ENCODE measurements around the gene PPP2R2C. TPM values are rescaled to one million over a fixed set of nuclear protein-coding genes. Genes with fewer than 3 reads are reported as not detected.

The PPP2R2C gene
- total and polyA plus RNA-seq, 4 donors, result 0.25 to 1.3 (median 0.65) TPM; not detected in 1

GRCh38 chr4:6352031-6352692 is 120.3 kb downstream of the PPP2R2C start:
- H3K27me3 ChIP-seq (ENCODE audit: control insufficient read depth in 1 of 2, insufficient read depth in 2 of 2, low read length in 1 of 2), result no peaks in the 10 kb centered on the region
- ATAC-seq (ENCODE audit: low FRiP score) (no peak), DNase-seq (no peak)
- H3K4me1 ChIP-seq (ENCODE audit: control insufficient read depth in 1 of 2, insufficient read depth in 2 of 2, low read length in 2 of 2), result no peaks in the 10 kb centered on the region
- intact Hi-C loops (cut with DNase I), result no loop called here
- H3K27ac ChIP-seq (ENCODE audit: low read depth in 1 of 2, low read length in 2 of 2), result no peak overlapping the region
- no peaks in the 10 kb centered on the region for H3K36me3 ChIP-seq (ENCODE audit: control insufficient read depth in 1 of 2, insufficient read depth in 2 of 2, low read length in 1 of 2)
- no peaks in the 10 kb centered on the region for H3K9me3 ChIP-seq (ENCODE audit: control insufficient read depth, low read length)
- H3K4me3 ChIP-seq (ENCODE audit: low read length in 2 of 2), result no peak overlapping the region
- 86 to 87% methylated on average over 13 of the region's 13 CpGs for WGBS, 2 donors

DNA sequence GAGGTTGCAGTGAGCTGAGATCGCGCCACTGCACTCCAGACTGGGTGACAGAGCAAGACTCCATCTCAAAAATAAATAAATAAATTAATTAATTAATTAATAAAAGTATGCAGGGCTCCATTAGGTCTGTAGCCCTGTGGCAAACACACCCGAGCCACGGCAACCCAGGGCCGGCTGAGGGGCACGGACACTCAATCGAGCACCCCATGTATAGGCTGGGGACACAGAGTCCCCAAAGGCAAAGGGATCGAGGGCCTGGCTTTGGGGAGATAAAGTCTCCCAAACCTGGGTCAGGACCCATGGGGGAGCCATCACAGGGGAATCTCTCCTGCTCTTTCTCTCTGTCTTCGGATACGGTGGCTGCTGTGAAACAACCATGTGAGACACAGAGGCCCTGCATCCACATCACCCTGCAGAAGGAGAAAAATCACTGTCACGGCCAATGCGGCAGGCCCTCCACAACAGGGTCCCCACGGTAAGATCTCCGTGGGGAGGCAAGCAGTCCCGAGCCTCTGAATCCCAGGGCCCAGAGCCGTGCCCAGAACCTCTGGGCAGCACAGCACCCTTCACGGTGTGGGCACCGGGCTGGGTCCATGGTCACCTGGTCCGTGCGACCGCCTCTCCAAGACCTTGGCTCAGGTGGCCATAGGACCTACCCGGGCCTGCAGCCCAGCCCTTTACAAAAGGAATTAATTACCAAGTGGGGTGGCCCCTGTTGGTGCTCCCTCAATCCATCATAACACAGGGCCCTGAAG is 121.0 kb downstream of the PPP2R2C start:
- no peak overlapping the region for H3K27ac ChIP-seq (ENCODE audit: low read depth in 1 of 2, low read length in 2 of 2)
- ATAC-seq (ENCODE audit: low FRiP score), result no peak
- intact Hi-C loops (cut with DNase I), result no loop called here
- no peaks in the 10 kb centered on the region for H3K9me3 ChIP-seq (ENCODE audit: control insufficient read depth, low read length)
- DNase-seq, result no peak
- H3K4me1 ChIP-seq (ENCODE audit: control insufficient read depth in 1 of 2, insufficient read depth in 2 of 2, low read length in 2 of 2), result no peaks in the 10 kb centered on the region
- H3K4me3 ChIP-seq (ENCODE audit: low read length in 2 of 2), result no peak overlapping the region
- 93 to 96% methylated on average over 21 to 22 of the region's 22 CpGs for WGBS, 2 donors
- H3K27me3 ChIP-seq (ENCODE audit: control insufficient read depth in 1 of 2, insufficient read depth in 2 of 2, low read length in 1 of 2), result no peaks in the 10 kb centered on the region
- no peaks in the 10 kb centered on the region for H3K36me3 ChIP-seq (ENCODE audit: control insufficient read depth in 1 of 2, insufficient read depth in 2 of 2, low read length in 1 of 2)

- Histone ChIP-seq H3K27ac (ENCODE audit: low read depth in 1 of 2, low read length in 2 of 2) (no peak overlapping the region), H3K27me3 (ENCODE audit: control insufficient read depth in 1 of 2, insufficient read depth in 2 of 2, low read length in 1 of 2) (no peaks in the 10 kb centered on the region), H3K4me3 (ENCODE audit: low read length in 2 of 2) (no peak overlapping the region), H3K4me1 (ENCODE audit: control insufficient read depth in 1 of 2, insufficient read depth in 2 of 2, low read length in 2 of 2) (no peaks in the 10 kb centered on the region), H3K9me3 (ENCODE audit: control insufficient read depth, low read length) (no peaks in the 10 kb centered on the region), H3K36me3 (ENCODE audit: control insufficient read depth in 1 of 2, insufficient read depth in 2 of 2, low read length in 1 of 2) (no peaks in the 10 kb centered on the region)
- intact Hi-C loops (cut with DNase I), result no loop called here
- WGBS, 2 donors, result 84 to 87% methylated on average over 8 of the region's 8 CpGs
- DNase-seq (no peak), ATAC-seq (ENCODE audit: low FRiP score) (no peak)
Observed at GRCh38 chr4:6350646-6351045, 121.8 kb downstream of the PPP2R2C start.

- Histone ChIP-seq H3K9me3 (ENCODE audit: control insufficient read depth, low read length) (peaks cover 1% of the 10 kb centered on the region), H3K27me3 (ENCODE audit: control insufficient read depth in 1 of 2, insufficient read depth in 2 of 2, low read length in 1 of 2) (no peaks in the 10 kb centered on the region), H3K36me3 (ENCODE audit: control insufficient read depth in 1 of 2, insufficient read depth in 2 of 2, low read length in 1 of 2) (no peaks in the 10 kb centered on the region), H3K4me3 (ENCODE audit: low read length in 2 of 2) (no peak overlapping the region), H3K27ac (ENCODE audit: low read depth in 1 of 2, low read length in 2 of 2) (no peak overlapping the region), H3K4me1 (ENCODE audit: control insufficient read depth in 1 of 2, insufficient read depth in 2 of 2, low read length in 2 of 2) (no peaks in the 10 kb centered on the region)
- intact Hi-C loops (cut with DNase I), result no loop called here
- no peak for DNase-seq
- WGBS, 2 donors, result 54% methylated on average over 19 of the region's 19 CpGs
- ATAC-seq (ENCODE audit: low FRiP score), result no peak
Observed at GRCh38 chr4:6349896-6350603, 122.4 kb downstream of the PPP2R2C start.

- Histone ChIP-seq H3K4me1 (ENCODE audit: control insufficient read depth in 1 of 2, insufficient read depth in 2 of 2, low read length in 2 of 2) (no peaks in the 10 kb centered on the region), H3K27ac (ENCODE audit: low read depth in 1 of 2, low read length in 2 of 2) (no peak overlapping the region), H3K4me3 (ENCODE audit: low read length in 2 of 2) (no peak overlapping the region), H3K36me3 (ENCODE audit: control insufficient read depth in 1 of 2, insufficient read depth in 2 of 2, low read length in 1 of 2) (no peaks in the 10 kb centered on the region), H3K27me3 (ENCODE audit: control insufficient read depth in 1 of 2, insufficient read depth in 2 of 2, low read length in 1 of 2) (no peaks in the 10 kb centered on the region), H3K9me3 (ENCODE audit: control insufficient read depth, low read length) (peaks cover 2% of the 10 kb centered on the region)
- intact Hi-C loops (cut with DNase I), result no loop called here
- DNase-seq, result no peak
- 88 to 93% methylated on average over 4 of the region's 4 CpGs for WGBS, 2 donors
- ATAC-seq (ENCODE audit: low FRiP score), result no peak
Observed at GRCh38 chr4:6348408-6348807, 124.0 kb downstream of the PPP2R2C start.

GRCh38 chr4:6347511-6348045 is 124.8 kb downstream of the PPP2R2C start:
- Histone ChIP-seq H3K4me3 (ENCODE audit: low read length in 2 of 2) (no peak overlapping the region), H3K27ac (ENCODE audit: low read depth in 1 of 2, low read length in 2 of 2) (no peak overlapping the region), H3K27me3 (ENCODE audit: control insufficient read depth in 1 of 2, insufficient read depth in 2 of 2, low read length in 1 of 2) (no peaks in the 10 kb centered on the region), H3K36me3 (ENCODE audit: control insufficient read depth in 1 of 2, insufficient read depth in 2 of 2, low read length in 1 of 2) (no peaks in the 10 kb centered on the region), H3K4me1 (ENCODE audit: control insufficient read depth in 1 of 2, insufficient read depth in 2 of 2, low read length in 2 of 2) (no peaks in the 10 kb centered on the region), H3K9me3 (ENCODE audit: control insufficient read depth, low read length) (peaks cover 2% of the 10 kb centered on the region)
- no peak for ATAC-seq (ENCODE audit: low FRiP score)
- intact Hi-C loops (cut with DNase I), result no loop called here
- WGBS, 2 donors, result 89 to 96% methylated on average over 17 of the region's 17 CpGs
- no peak for DNase-seq

DNA sequence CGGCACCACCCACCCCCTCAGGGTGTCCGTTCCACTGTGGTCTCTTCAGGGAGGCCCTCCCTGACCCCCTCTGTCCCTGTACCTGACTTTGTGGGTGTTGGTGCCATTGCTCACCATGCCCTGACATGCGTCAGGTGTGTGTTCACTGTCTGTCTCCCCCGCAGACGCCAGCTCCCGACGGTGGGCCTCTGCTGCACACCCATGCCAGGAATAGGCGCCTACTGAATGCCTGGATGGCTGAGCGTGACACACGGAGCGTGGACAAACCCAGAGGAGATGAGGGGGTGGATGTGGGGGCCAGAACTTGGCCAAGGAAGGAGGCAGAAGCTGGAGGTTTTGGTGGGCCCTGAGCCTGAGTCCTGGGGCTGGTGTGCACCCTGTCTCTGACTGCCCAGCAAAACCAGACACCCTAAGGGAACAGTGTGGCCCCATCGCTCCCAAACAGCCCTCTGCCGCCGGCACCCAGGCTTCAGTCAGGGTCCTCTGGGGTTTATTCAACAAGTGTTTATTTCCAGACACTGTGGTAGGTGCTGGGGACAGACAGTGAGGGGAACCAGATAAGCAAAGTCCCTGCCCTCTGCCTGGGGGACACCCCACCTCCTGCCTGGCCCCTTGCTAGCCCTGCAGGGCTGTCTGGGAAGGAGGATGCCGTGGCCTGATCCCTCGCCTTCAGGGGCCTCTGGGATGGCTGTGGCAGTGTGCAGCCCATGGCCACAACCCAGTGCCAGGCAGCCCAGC is 125.9 kb downstream of the PPP2R2C start:
- no peak overlapping the region for H3K4me3 ChIP-seq (ENCODE audit: low read length in 2 of 2)
- H3K4me1 ChIP-seq (ENCODE audit: control insufficient read depth in 1 of 2, insufficient read depth in 2 of 2, low read length in 2 of 2), result no peaks in the 10 kb centered on the region
- H3K36me3 ChIP-seq (ENCODE audit: control insufficient read depth in 1 of 2, insufficient read depth in 2 of 2, low read length in 1 of 2), result no peaks in the 10 kb centered on the region
- ATAC-seq (ENCODE audit: low FRiP score) (no peak), DNase-seq (no peak)
- 89 to 91% methylated on average over 16 of the region's 16 CpGs for WGBS, 2 donors
- intact Hi-C loops (cut with DNase I), result no loop called here
- H3K27ac ChIP-seq (ENCODE audit: low read depth in 1 of 2, low read length in 2 of 2), result no peak overlapping the region
- H3K9me3 ChIP-seq (ENCODE audit: control insufficient read depth, low read length), result peaks cover 2% of the 10 kb centered on the region
- no peaks in the 10 kb centered on the region for H3K27me3 ChIP-seq (ENCODE audit: control insufficient read depth in 1 of 2, insufficient read depth in 2 of 2, low read length in 1 of 2)

DNA sequence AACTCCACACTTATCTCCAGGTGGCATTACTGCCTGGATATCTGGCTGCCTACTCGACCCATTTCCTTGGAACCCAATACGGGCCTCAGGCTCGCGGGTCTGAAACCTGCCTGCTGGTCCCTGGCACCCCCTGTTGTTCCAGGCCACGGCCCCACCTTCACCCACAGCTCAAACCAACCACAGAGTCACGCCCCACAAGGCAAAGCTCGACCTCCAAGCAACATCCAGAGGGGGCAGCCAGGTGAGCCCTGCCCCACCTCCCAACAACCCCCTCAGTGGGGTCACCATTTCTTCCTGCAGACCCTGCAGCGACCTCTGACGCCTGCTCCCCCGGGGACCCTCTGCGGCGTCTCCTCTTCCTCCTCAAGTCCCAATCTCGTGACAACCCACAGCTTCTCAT is 126.5 kb downstream of the PPP2R2C start:
- WGBS, 2 donors, result 88% methylated on average over 13 of the region's 13 CpGs
- H3K4me1 ChIP-seq (ENCODE audit: control insufficient read depth in 1 of 2, insufficient read depth in 2 of 2, low read length in 2 of 2), result no peaks in the 10 kb centered on the region
- H3K27ac ChIP-seq (ENCODE audit: low read depth in 1 of 2, low read length in 2 of 2), result no peak overlapping the region
- DNase-seq (peak in 1 of 2 donors; percentile 47), ATAC-seq (ENCODE audit: low FRiP score) (no peak)
- H3K36me3 ChIP-seq (ENCODE audit: control insufficient read depth in 1 of 2, insufficient read depth in 2 of 2, low read length in 1 of 2), result no peaks in the 10 kb centered on the region
- intact Hi-C loops (cut with DNase I), result no loop called here
- peaks cover 2% of the 10 kb centered on the region for H3K9me3 ChIP-seq (ENCODE audit: control insufficient read depth, low read length)
- H3K27me3 ChIP-seq (ENCODE audit: control insufficient read depth in 1 of 2, insufficient read depth in 2 of 2, low read length in 1 of 2), result no peaks in the 10 kb centered on the region
- no peak overlapping the region for H3K4me3 ChIP-seq (ENCODE audit: low read length in 2 of 2)
